Measurements from ENCODE around the gene HIVEP3.

The HIVEP3 gene

DNA sequence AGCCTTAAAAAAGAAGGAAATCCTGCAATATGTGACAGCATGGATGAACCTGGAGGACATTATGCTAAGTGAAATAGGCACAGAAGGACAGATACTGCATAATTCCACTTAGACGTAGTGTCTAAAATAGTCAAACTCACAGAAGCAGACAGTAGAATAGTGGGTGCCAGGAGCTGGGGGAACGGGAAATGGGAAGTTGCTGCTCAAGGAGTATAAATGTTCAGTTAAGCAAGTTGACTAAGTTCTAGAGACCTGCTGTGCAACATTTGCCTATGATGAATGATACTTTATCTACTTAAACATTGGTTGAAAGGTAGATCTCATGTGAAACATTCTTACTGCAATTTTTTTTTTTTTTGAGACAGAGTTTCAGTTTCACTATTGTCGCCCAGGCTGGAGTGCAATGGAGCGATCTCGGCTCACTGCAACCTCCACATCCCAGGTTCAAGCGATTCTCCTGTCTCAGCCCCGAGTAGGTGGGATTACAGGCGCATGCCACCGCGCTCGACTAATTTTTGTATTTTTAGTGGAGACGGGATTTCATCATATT is 197.8 kb downstream of the HIVEP3 start:
- Histone ChIP-seq H3F3A (ENCODE audit: insufficient read depth, low read length) (peaks cover 7% of the 10 kb centered on the region; the same call in 1 of the 2 replicates), H4K20me1 (ENCODE audit: insufficient read depth, low read length) (no peaks in the 10 kb centered on the region), H3K79me2 (ENCODE audit: low read length) (no peaks in the 10 kb centered on the region), H3K9me3 (replicated peaks; ENCODE audit: insufficient read depth, low read length) (no peaks in the 10 kb centered on the region), H3K9me2 (replicated peaks; ENCODE audit: insufficient read depth, low read length) (no peaks in the 10 kb centered on the region), H3K36me3 (replicated peaks; ENCODE audit: insufficient read depth, low read length) (no peaks in the 10 kb centered on the region), H3K4me1 (ENCODE audit: low read length) (peaks cover 51% of the 10 kb centered on the region), H3K27me3 (replicated peaks; ENCODE audit: insufficient read depth, low read length) (no peaks in the 10 kb centered on the region), H3K27ac (ENCODE audit: low read length) (peak overlapping the region; percentile 45; the same call in 1 of the 2 replicates), H3K9ac (ENCODE audit: low read length) (peak overlapping the region; percentile 3; the same call in 1 of the 2 replicates), H2AFZ (ENCODE audit: low read length) (peak overlapping the region; percentile 36), H3K4me2 (ENCODE audit: low read depth, low read length) (peak overlapping the region; percentile 74), H3K4me3 (ENCODE audit: low read length) (peak overlapping the region; percentile 35)
- TF ChIP-seq EZH2phosphoT487 (IDR thresholded peaks at IDR 0.05; ENCODE audit: low read length), result no peak
- TF ChIP-seq, protein P1, sequence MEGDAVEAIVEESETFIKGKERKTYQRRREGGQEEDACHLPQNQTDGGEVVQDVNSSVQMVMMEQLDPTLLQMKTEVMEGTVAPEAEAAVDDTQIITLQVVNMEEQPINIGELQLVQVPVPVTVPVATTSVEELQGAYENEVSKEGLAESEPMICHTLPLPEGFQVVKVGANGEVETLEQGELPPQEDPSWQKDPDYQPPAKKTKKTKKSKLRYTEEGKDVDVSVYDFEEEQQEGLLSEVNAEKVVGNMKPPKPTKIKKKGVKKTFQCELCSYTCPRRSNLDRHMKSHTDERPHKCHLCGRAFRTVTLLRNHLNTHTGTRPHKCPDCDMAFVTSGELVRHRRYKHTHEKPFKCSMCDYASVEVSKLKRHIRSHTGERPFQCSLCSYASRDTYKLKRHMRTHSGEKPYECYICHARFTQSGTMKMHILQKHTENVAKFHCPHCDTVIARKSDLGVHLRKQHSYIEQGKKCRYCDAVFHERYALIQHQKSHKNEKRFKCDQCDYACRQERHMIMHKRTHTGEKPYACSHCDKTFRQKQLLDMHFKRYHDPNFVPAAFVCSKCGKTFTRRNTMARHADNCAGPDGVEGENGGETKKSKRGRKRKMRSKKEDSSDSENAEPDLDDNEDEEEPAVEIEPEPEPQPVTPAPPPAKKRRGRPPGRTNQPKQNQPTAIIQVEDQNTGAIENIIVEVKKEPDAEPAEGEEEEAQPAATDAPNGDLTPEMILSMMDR (IDR thresholded peaks at IDR 0.05; ENCODE audit: low read length), result no peak
- TF ChIP-seq EZH2 (optimal IDR thresholded peaks at IDR 0.05; ENCODE audit: low read depth, low read length), result no peak
- peak; percentile 68 for DNase-seq

DNA sequence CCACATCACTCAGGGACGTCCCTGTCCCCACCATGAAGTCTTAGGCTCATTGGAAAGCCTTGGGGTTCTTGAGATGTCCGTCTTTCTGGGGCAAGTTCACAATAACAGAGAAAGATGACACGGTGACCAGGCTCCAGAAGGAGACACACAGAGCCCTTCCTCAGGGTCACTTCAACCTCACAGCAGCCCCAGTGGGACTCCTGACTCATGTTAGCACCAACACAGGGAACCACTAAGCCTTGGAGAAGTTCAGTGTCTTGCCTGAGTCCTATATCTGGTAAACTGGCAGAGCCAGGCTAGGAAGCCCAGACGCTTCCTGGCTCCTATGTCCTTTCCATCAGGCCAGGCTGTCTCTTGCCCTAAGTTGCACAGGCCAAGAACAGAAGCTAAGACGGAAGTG is 199.1 kb downstream of the HIVEP3 start:
- Histone ChIP-seq H3K4me2 (ENCODE audit: low read depth, low read length) (no peak overlapping the region), H2AFZ (ENCODE audit: low read length) (no peak overlapping the region), H4K20me1 (ENCODE audit: insufficient read depth, low read length) (no peaks in the 10 kb centered on the region), H3F3A (ENCODE audit: insufficient read depth, low read length) (peaks cover 7% of the 10 kb centered on the region; the same call in 1 of the 2 replicates), H3K4me3 (ENCODE audit: low read length) (no peak overlapping the region), H3K36me3 (replicated peaks; ENCODE audit: insufficient read depth, low read length) (no peaks in the 10 kb centered on the region), H3K79me2 (ENCODE audit: low read length) (no peaks in the 10 kb centered on the region), H3K4me1 (ENCODE audit: low read length) (peaks cover 37% of the 10 kb centered on the region), H3K27me3 (replicated peaks; ENCODE audit: insufficient read depth, low read length) (no peaks in the 10 kb centered on the region), H3K27ac (ENCODE audit: low read length) (no peak overlapping the region), H3K9me2 (replicated peaks; ENCODE audit: insufficient read depth, low read length) (no peaks in the 10 kb centered on the region), H3K9ac (ENCODE audit: low read length) (no peak overlapping the region), H3K9me3 (replicated peaks; ENCODE audit: insufficient read depth, low read length) (no peaks in the 10 kb centered on the region)
- TF ChIP-seq, protein P1 (IDR thresholded peaks at IDR 0.05; ENCODE audit: low read length), result no peak
- TF ChIP-seq EZH2 (optimal IDR thresholded peaks at IDR 0.05; ENCODE audit: low read depth, low read length) (no peak), EZH2phosphoT487 (IDR thresholded peaks at IDR 0.05; ENCODE audit: low read length) (no peak)
- no peak for DNase-seq

DNA sequence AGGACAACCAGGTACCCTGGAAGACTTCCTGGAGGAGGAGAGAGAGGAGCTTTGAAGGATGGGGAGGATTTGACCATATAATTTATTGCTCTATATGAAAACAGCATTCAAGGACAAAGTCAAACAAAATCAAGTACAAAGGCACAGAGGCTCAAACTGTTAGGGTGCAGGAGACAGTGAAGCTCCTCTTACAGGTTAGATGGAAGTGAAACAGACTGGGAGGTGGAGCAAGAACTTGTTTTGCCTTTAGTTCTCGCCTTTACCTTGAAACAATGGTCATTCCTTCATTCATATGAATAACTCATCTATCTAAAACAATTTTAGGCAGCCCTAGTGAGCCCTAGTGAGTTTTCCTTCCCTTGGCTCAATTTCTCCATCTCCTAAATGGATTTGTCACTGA is 199.6 kb downstream of the HIVEP3 start:
- no peaks in the 10 kb centered on the region for H3K79me2 ChIP-seq (ENCODE audit: low read length)
- no peaks in the 10 kb centered on the region for H3K9me3 ChIP-seq (replicated peaks; ENCODE audit: insufficient read depth, low read length)
- H3K4me2 ChIP-seq (ENCODE audit: low read depth, low read length), result no peak overlapping the region
- H3K4me3 ChIP-seq (ENCODE audit: low read length), result no peak overlapping the region
- H3K9ac ChIP-seq (ENCODE audit: low read length), result no peak overlapping the region
- TF ChIP-seq EZH2 (optimal IDR thresholded peaks at IDR 0.05; ENCODE audit: low read depth, low read length) (no peak), EZH2phosphoT487 (IDR thresholded peaks at IDR 0.05; ENCODE audit: low read length) (no peak)
- TF ChIP-seq, protein P1 (IDR thresholded peaks at IDR 0.05; ENCODE audit: low read length), result no peak
- H3F3A ChIP-seq (ENCODE audit: insufficient read depth, low read length), result peaks cover 7% of the 10 kb centered on the region; the same call in 1 of the 2 replicates
- peaks cover 32% of the 10 kb centered on the region for H3K4me1 ChIP-seq (ENCODE audit: low read length)
- no peak overlapping the region for H3K27ac ChIP-seq (ENCODE audit: low read length)
- no peaks in the 10 kb centered on the region for H3K9me2 ChIP-seq (replicated peaks; ENCODE audit: insufficient read depth, low read length)
- no peak overlapping the region for H2AFZ ChIP-seq (ENCODE audit: low read length)
- no peaks in the 10 kb centered on the region for H3K27me3 ChIP-seq (replicated peaks; ENCODE audit: insufficient read depth, low read length)
- H4K20me1 ChIP-seq (ENCODE audit: insufficient read depth, low read length), result no peaks in the 10 kb centered on the region
- no peak for DNase-seq
- H3K36me3 ChIP-seq (replicated peaks; ENCODE audit: insufficient read depth, low read length), result no peaks in the 10 kb centered on the region
